Heart right ventricle (tissue), 16 donors: ENCODE measurements around the gene ATP1A2. TPM values are rescaled to one million over a fixed set of nuclear protein-coding genes. Genes with fewer than 3 reads are reported as not detected.

Experiments used
- ATAC-seq, 8 donors: fragments of 200-7000 bp; cut with Tn5 transposase; one replicate each; pipeline ENCODE4 v1.9.1; 2020; ENCODE audit warnings: mild to moderate bottlenecking in 8 of 8, moderate library complexity in 8 of 8, moderate number of reproducible peaks in 1 of 8
- DNase-seq, 2 donors: peaks; one replicate each; pipeline ENCODE4 v3.0.0-alpha.2; 2020
- H3K27ac ChIP-seq, 10 donors: fragments of 200-600 bp; sonication (generic) in 2 of 10; one replicate each; pipeline versions ENCODE4 v1.5.0 to v1.8.0; 2020 to 2022; ENCODE audit warnings: mild to moderate bottlenecking in 3 of 10
- H3K27me3 ChIP-seq, 7 donors: fragments of 200-600 bp; one replicate each; pipeline ENCODE4 v1.8.0; 2021 to 2022; ENCODE audit warnings: mild to moderate bottlenecking in 2 of 7
- H3K36me3 ChIP-seq, 9 donors: fragments of 200-600 bp; sonication (generic) in 1 of 9; one replicate each; pipeline versions ENCODE4 v1.5.0 to v1.8.0; 2020 to 2022; ENCODE audit warnings: mild to moderate bottlenecking in 2 of 9
- H3K4me1 ChIP-seq, 9 donors: fragments of 200-600 bp; sonication (generic) in 1 of 9; one replicate each; pipeline versions ENCODE4 v1.5.0 to v1.8.0; 2020 to 2022; ENCODE audit warnings: mild to moderate bottlenecking in 4 of 9
- H3K4me3 ChIP-seq, 10 donors: fragments of 200-600 bp; sonication (generic) in 2 of 10; one replicate each; pipeline versions ENCODE4 v1.5.0 to v1.8.0; 2020 to 2022; ENCODE audit warnings: mild to moderate bottlenecking in 7 of 10, moderate library complexity in 2 of 10
- H3K9me3 ChIP-seq, 11 donors: fragments of 200-600 bp in 10 of 11; sonication (generic) in 2 of 11; one replicate each; pipeline versions ENCODE4 v1.5.0 to v1.8.0; 2013 to 2022; ENCODE audit warnings: mild to moderate bottlenecking in 2 of 11, control low read depth in 1 of 11, moderate library complexity in 1 of 11
- CTCF ChIP-seq, 9 donors: fragments of 200-600 bp; sonication (generic) in 2 of 9; IDR thresholded peaks; one replicate each; pipeline versions ENCODE4 v1.5.0 to v1.8.0; 2021 to 2022; ENCODE audit warnings: antibody characterized with exemption in 9 of 9, mild to moderate bottlenecking in 5 of 9, moderate library complexity in 1 of 9
- WGBS, 2 donors: extraction: QIAGEN DNeasy Blood & Tissue Kit; methylation state at CpG; one replicate each; pipeline ENCODE4 v1.1.7; 2013; ENCODE audit warnings: inconsistent platforms in 1 of 2; 5-methylcytosine and 5-hydroxymethylcytosine counted together
- intact Hi-C, 10 donors: fragments of 100-400 bp; cut with DNase I; formaldehyde crosslinking; loops; one replicate each; pipeline versions ENCODE4 v1.11.1 to v1.14.2; 2022
- polyA plus RNA-seq, 2 donors: library from polyadenylated mRNA; stranded (reverse); fragments of 200-250 nt; gene quantifications; one replicate each; pipeline ENCODE4 v1.2.3, GENCODE V29; 2013
- total RNA-seq, 10 donors: library from RNA; stranded (reverse); fragmentation: NEBNext Ultra II Directional in 3 of 10; extraction: Animal tissue kit (Norgen Biotek cat#: 25700) in 3 of 10; gene quantifications; one replicate each; pipeline versions ENCODE4 v1.2.1 to v1.2.4, GENCODE V29; 2021 to 2023
- donor health status: Arrhythmogenic right ventricular cardiomyopathy.
- donor health status: ischemic (EF 13 %, LVEDD 7.1; RV severe dilation, severe dysfunction).
- donor health status: healthy with polysubstance abuse.
- donor health status: DM: no; HTN: yes; CAD: no.
- donor health status: DM: no; HTN: no; CAD: no.
- donor health status: ischemic (EF 25% LVEDD 6.9; RV normal size, moderate dysfunction).
- donor health status: ischemic (EF 25% LVEDD 5.7; RV mildly dilated, moderate dysfunction).
- donor health status: healthy.
- donor health status: DM: yes; HTN: yes; CAD: no.
- donor health status: Ischemic cardiomyopathy.
- donor health status: ischemic (EF 35%, LVEDD 5.7; RV mildly dilated, moderate dysfunction).
- donor health status: nonischemic (EF 11% LVEDD 7.7; RV severe dilation, severe dysfunction).
- donor health status: DM: yes; HTN: yes; CAD: no.
- donor health status: PGD.
- donor health status: ischemic (EF 29% LVEDD 5.4; RV normal size, mild dysfunction).
- donor health status: nonischemic (EF 23%, LVEDD 6.1; RV moderate dilation, normal function).

The ATP1A2 gene
- total and polyA plus RNA-seq, 12 donors: 14.2 to 342 (median 190) TPM

GRCh38 chr1:160082926-160083325, 32.6 kb upstream of the ATP1A2 start:
- H3K4me1 ChIP-seq: peaks cover 0 to 17% (median 7%) of the 10 kb centered on the region in 9 donors
- WGBS, 2 donors: 50 to 55% methylated on average over 3 of the region's 3 CpGs
- ATAC-seq: no peak
- no peak for DNase-seq
- no peak overlapping the region for H3K27ac ChIP-seq
- no peak overlapping the region for H3K4me3 ChIP-seq
- H3K36me3 ChIP-seq: no peaks in the 10 kb centered on the region
- H3K9me3 ChIP-seq: no peaks in the 10 kb centered on the region
- intact Hi-C loops: loop anchor here in 6 of 10 donors (5.0 to 10.0 kb wide), 2 partner anchors 36 to 292 kb away; no protein-coding TSS in a partner anchor
- peaks cover 6 to 71% (median 66%) of the 10 kb centered on the region in 7 donors for H3K27me3 ChIP-seq
- no peak for TF ChIP-seq CTCF (IDR thresholded peaks at IDR 0.05)

GRCh38 chr1:160083968-160084770, 31.4 kb upstream of the ATP1A2 start:
- WGBS, 2 donors: 16 to 17% methylated on average over 95 to 96 of the region's 96 CpGs
- ATAC-seq (peak; percentile 32 to 72 (median 64)), DNase-seq (peak; percentile 48 to 63)
- TF ChIP-seq CTCF (IDR thresholded peaks at IDR 0.05): peak; percentile 41 to 78 (median 69)
- H3K36me3 ChIP-seq: peaks cover 0 to 8% (median 0%) of the 10 kb centered on the region in 9 donors
- H3K27me3 ChIP-seq: peaks cover 0 to 58% (median 54%) of the 10 kb centered on the region in 7 donors
- H3K4me1 ChIP-seq: peaks cover 0 to 11% (median 7%) of the 10 kb centered on the region in 9 donors
- peak overlapping the region in 9 of 10 donors; percentile 18 to 49 (median 42) for H3K4me3 ChIP-seq
- intact Hi-C loops: loop anchor here in 6 of 10 donors (5.0 to 10.0 kb wide), 2 partner anchors 37 to 291 kb away; no protein-coding TSS in a partner anchor
- H3K9me3 ChIP-seq: no peaks in the 10 kb centered on the region
- H3K27ac ChIP-seq: no peak overlapping the region

- Histone ChIP-seq H3K9me3 (no peaks in the 10 kb centered on the region), H3K27me3 (peaks cover 0 to 52% (median 47%) of the 10 kb centered on the region in 7 donors), H3K4me3 (no peak overlapping the region), H3K27ac (no peak overlapping the region), H3K4me1 (peaks cover 0 to 11% (median 7%) of the 10 kb centered on the region in 9 donors), H3K36me3 (peaks cover 0 to 11% (median 0%) of the 10 kb centered on the region in 9 donors)
- 73 to 77% methylated on average over 30 of the region's 30 CpGs for WGBS, 2 donors
- DNase-seq (no peak), ATAC-seq (peak in 4 of 8 donors; percentile 2 to 18 (median 8))
- intact Hi-C loops: loop anchor here in 6 of 10 donors (5.0 to 10.0 kb wide), 2 partner anchors 38 to 290 kb away; no protein-coding TSS in a partner anchor
- no peak for TF ChIP-seq CTCF (IDR thresholded peaks at IDR 0.05)
Observed at GRCh38 chr1:160084771-160085321, 30.7 kb upstream of the ATP1A2 start.
